K562 (cell line): Measurements from ENCODE around the gene NUP62. TPM values are rescaled to one million over a fixed set of nuclear protein-coding genes. Genes with fewer than 3 reads are reported as not detected.

Experiments used
- ATAC-seq: fragments of 200-7000 bp; cut with Tn5 transposase; 3 replicates; pipeline ENCODE4 v1.9.1; 2020; ENCODE audit warnings: moderate library complexity
- BruUV-seq: library from RNA; stranded (reverse); fragments of 400-500 nt; replicated peaks from 2 replicates; lab custom pipeline; 2021; lab: Mats Ljungman, UMichigan
- CTCF ChIA-PET: fragments of 300-600 bp; formaldehyde crosslinking; extraction: SDS; loops from one replicate; lab custom pipeline; 2021; ENCODE audit warnings: low intra/inter-chr PET ratio; lab: Yijun Ruan, JAX
- POLR2A ChIA-PET: fragments of 300-600, 350-650 bp; sonication (Branson Sonifier 250); formaldehyde crosslinking; extraction: SDS; loops from one replicate; lab custom pipeline; 2021; ENCODE audit warnings: antibody characterized with exemption, inconsistent platforms; lab: Yijun Ruan, JAX
- DNase-seq, 4 experiments: peaks; one replicate each; pipeline versions ENCODE4 v3.0.0 to v3.0.0-alpha.2; 2011 to 2018; ENCODE audit warnings: low spot score in 3 of 4, mixed read lengths in 3 of 4; ENCODE audit errors: extremely low read depth in 1 of 4
- FAIRE-seq: peaks from 2 replicates; lab custom pipeline; 2011; peaks lifted over from hg19 to GRCh38; lab: Jason Lieb, UNC
- H2AFZ ChIP-seq: 2 replicates; pipeline ENCODE4 v1.6.0; 2011; ENCODE audit warnings: low read depth, low read length, control low read depth, inconsistent platforms
- H3K27ac ChIP-seq: fragments of 200-600 bp; 3 replicates; pipeline ENCODE4 v1.8.0; 2011; ENCODE audit warnings: low read depth, mild to moderate bottlenecking, control low read depth, inconsistent platforms, low read length, moderate library complexity, mixed read lengths; ENCODE audit errors: extremely low read depth
- H3K27me3 ChIP-seq, 2 experiments: fragments of 300-600 bp in 1 of 2; 2 replicates in 1 of 2; 3 replicates in 1 of 2; pipeline versions ENCODE4 v1.6.0 to v1.8.0; 2011; ENCODE audit warnings: inconsistent platforms in 2 of 2, low read length in 2 of 2, mild to moderate bottlenecking in 1 of 2, mixed read lengths in 1 of 2, moderate library complexity in 1 of 2; ENCODE audit not compliant: control insufficient read depth in 2 of 2, insufficient read depth in 2 of 2
- H3K36me3 ChIP-seq: fragments of 300-600 bp; 3 replicates; pipeline ENCODE4 v1.8.0; 2011; ENCODE audit warnings: mild to moderate bottlenecking, low read length, inconsistent platforms; ENCODE audit not compliant: control insufficient read depth, insufficient read depth
- H3K4me1 ChIP-seq, 2 experiments: fragments of 200-600 bp in 1 of 2; replicated peaks in 1 of 2; 2 replicates in 1 of 2; 3 replicates in 1 of 2; pipeline versions ENCODE4 v1.5.1 to v1.8.0; 2011; ENCODE audit warnings: inconsistent platforms in 2 of 2, low read length in 2 of 2, mild to moderate bottlenecking in 1 of 2, mixed read lengths in 1 of 2, moderate library complexity in 1 of 2; ENCODE audit not compliant: control insufficient read depth in 2 of 2, insufficient read depth in 2 of 2
- H3K4me2 ChIP-seq: 2 replicates; pipeline ENCODE4 v1.6.1; 2011; ENCODE audit warnings: low read length, control low read depth, inconsistent platforms, mixed read lengths; ENCODE audit not compliant: insufficient read depth
- H3K4me3 ChIP-seq: fragments of 200-600 bp; sonication (generic), shearing (Covaris generic); 2 replicates; pipeline ENCODE4 v1.5.1; 2016; ENCODE audit warnings: control low read depth, inconsistent platforms
- H3K79me2 ChIP-seq: fragments of 200-600 bp; 3 replicates; pipeline ENCODE4 v1.8.0; 2011; ENCODE audit warnings: low read length, inconsistent platforms; ENCODE audit not compliant: control insufficient read depth, insufficient read depth
- H3K9ac ChIP-seq, 2 experiments: 2 replicates each; pipeline versions ENCODE4 v1.6.0 to v1.6.1; 2011; ENCODE audit warnings: low read depth in 2 of 2, low read length in 2 of 2, control low read depth in 1 of 2, inconsistent platforms in 1 of 2, mild to moderate bottlenecking in 1 of 2, mixed read lengths in 1 of 2; ENCODE audit not compliant: insufficient read depth in 1 of 2
- H3K9me1 ChIP-seq: one replicate; pipeline ENCODE4 v1.6.0; 2011; ENCODE audit warnings: inconsistent platforms, mild to moderate bottlenecking, low read length, moderate library complexity; ENCODE audit not compliant: control insufficient read depth, insufficient read depth
- H3K9me3 ChIP-seq: replicated peaks from 2 replicates; pipeline ENCODE4 v1.5.1; 2011; ENCODE audit warnings: low read depth, low read length, inconsistent platforms; ENCODE audit not compliant: control insufficient read depth, insufficient read depth
- H4K20me1 ChIP-seq: replicated peaks from 2 replicates; pipeline ENCODE4 v1.6.1; 2011; ENCODE audit warnings: low read length, inconsistent platforms, mixed read lengths; ENCODE audit not compliant: control insufficient read depth, insufficient read depth
- ADNP ChIP-seq: fragments of 200-800 bp; sonication (Bioruptor generic); IDR thresholded peaks from 2 replicates; pipeline ENCODE4 v1.6.1; 2016; ENCODE audit warnings: missing genetic modification characterization, missing compliant biosample characterization
- BCOR ChIP-seq: fragments of 450-650 bp; IDR thresholded peaks from 2 replicates; pipeline ENCODE4 v1.6.1; 2016
- NR2C2 ChIP-seq, 2 experiments: fragments of 200-800 bp in 1 of 2; sonication (Bioruptor generic) in 1 of 2; sonication (generic) in 1 of 2; formaldehyde crosslinking in 1 of 2; IDR thresholded peaks; 2 replicates each; pipeline versions ENCODE4 v1.6.1 to v1.8.0; 2016 to 2022; ENCODE audit warnings: mild to moderate bottlenecking in 1 of 2, missing compliant biosample characterization in 1 of 2, missing genetic modification characterization in 1 of 2, missing genetic modification reagents in 1 of 2
- POLR2AphosphoS5 ChIP-seq: IDR thresholded peaks from 2 replicates; pipeline ENCODE4 v1.6.1; 2011; ENCODE audit warnings: mild to moderate bottlenecking, low read depth, low read length, moderate library complexity; ENCODE audit not compliant: control insufficient read depth, insufficient read depth
- ZNF316 ChIP-seq: fragments of 450-650 bp; IDR thresholded peaks from 2 replicates; pipeline ENCODE4 v1.6.1; 2016
- ZNF384 ChIP-seq: IDR thresholded peaks from 2 replicates; pipeline ENCODE4 v1.6.1; 2012; ENCODE audit warnings: low read depth, low read length, improper control_type of control experiment
- WGBS: fragments of 100-300 bp; shearing (Covaris generic); methylation state at CpG from one replicate; pipeline ENCODE4 v1.1.6; 2016; ENCODE audit warnings: low coverage, mixed read lengths; ENCODE audit not compliant: insufficient coverage; ENCODE audit errors: missing lambda C conversion rate; 5-methylcytosine and 5-hydroxymethylcytosine counted together
- in situ Hi-C: fragments of 300-500 bp; cut with MboI; formaldehyde crosslinking; loops from 4 replicates; pipeline ENCODE4 v1.15.0; 2018; ENCODE audit warnings: inconsistent platforms, mixed read lengths
- intact Hi-C: fragments of 100-400 bp; cut with micrococcal nuclease; formaldehyde crosslinking; loops from 2 replicates; pipeline ENCODE4 v1.14.2; 2022
- polyA plus RNA-seq, 8 experiments: library from polyadenylated mRNA; depleted of rRNA in 4 of 8; stranded (reverse) in 5 of 8; unstranded in 3 of 8; fragments of >200 nt; fragmentation: Nextera tagmentation in 2 of 8; fragmentation: Illumina TruSeq in 1 of 8; extraction: Ambion mirVana in 2 of 8; extraction: Trizol in 1 of 8; gene quantifications; 2 replicates each; pipeline versions ENCODE4 v1.2.1 to v1.2.3, GENCODE V29; 2011 to 2014; ENCODE audit warnings: inconsistent platforms in 1 of 8, missing spikeins in 1 of 8
- total RNA-seq, 7 experiments: library from RNA; depleted of rRNA in 6 of 7; stranded (reverse); fragments of >200 nt in 6 of 7; fragmentation: Illumina TruSeq in 2 of 7; extraction: Trizol in 2 of 7; gene quantifications; 2 replicates each; pipeline versions ENCODE4 v1.2.1 to v1.2.3, GENCODE V29; 2011 to 2021; ENCODE audit warnings: low replicate concordance in 1 of 7

The NUP62 gene
- total and polyA plus RNA-seq, 9 of the 15 experiments (the other 6 are each of a cell fraction or from before 2014, with no cell fraction given), result 16.9 to 109 (median 66.0) TPM

- H3K4me2 ChIP-seq, result no peak overlapping the region
- H3K27ac ChIP-seq, result no peak overlapping the region
- H3K4me3 ChIP-seq, result no peak overlapping the region
- no peak overlapping the region for H3K9ac ChIP-seq
- ChIA-PET POLR2A (no interaction called here), CTCF (no interaction called here)
- peaks cover 18 to 22% of the 10 kb centered on the region in 2 experiments; a peak in 4 of 5 replicates for H3K4me1 ChIP-seq
- no peak for FAIRE-seq
- in situ Hi-C loops, result no loop called here
- intact Hi-C loops, result no loop called here
- ATAC-seq, result no peak
- no peak overlapping the region for H2AFZ ChIP-seq
- 42% methylated on average over 10 of the region's 10 CpGs for WGBS
- no peaks in the 10 kb centered on the region for H4K20me1 ChIP-seq
- BruUV-seq, result no TSS peak
- H3K36me3 ChIP-seq, result no peaks in the 10 kb centered on the region
- no peaks in the 10 kb centered on the region for H3K79me2 ChIP-seq
- peak; percentile 27; the same call in 1 of the 2 replicates for TF ChIP-seq ZNF384
- peak; percentile 67 for TF ChIP-seq ADNP (tag)
- TF ChIP-seq BCOR, result 0 out of 2 replicates have a peak, but pooled peaks have one; percentile 3
- TF ChIP-seq POLR2AphosphoS5, result no peak
- no peaks in the 10 kb centered on the region for H3K9me1 ChIP-seq
- H3K27me3 ChIP-seq, result peaks cover 0 to 3% of the 10 kb centered on the region in 2 experiments; a peak in 1 of 5 replicates
- DNase-seq, result no peak
- H3K9me3 ChIP-seq, result no peaks in the 10 kb centered on the region
Measured at GRCh38 chr19:49957262-49957915, 28.1 kb upstream of the NUP62 start.

DNA sequence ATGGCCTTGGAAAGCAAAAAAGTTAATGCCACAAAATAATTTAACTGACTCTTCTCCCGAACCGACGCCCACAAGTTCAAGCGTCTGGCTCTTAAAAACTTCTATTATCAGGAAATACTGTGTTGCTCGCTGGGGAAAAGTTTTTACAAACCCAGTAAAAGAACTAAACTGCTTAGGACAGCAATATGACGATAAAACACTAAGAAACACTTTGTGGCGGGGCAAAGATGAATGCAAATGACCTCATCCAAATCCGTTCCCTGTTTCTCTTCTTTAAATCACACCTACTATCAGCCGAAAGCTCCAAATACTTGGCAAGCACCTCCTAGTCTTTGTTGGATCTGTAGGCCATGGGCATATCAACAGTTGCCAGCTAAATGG lies 26.8 kb upstream of the NUP62 start:
- H3K4me3 ChIP-seq, result no peak overlapping the region
- peaks cover 0 to under 1% of the 10 kb centered on the region in 2 experiments; a peak in 1 of 5 replicates for H3K27me3 ChIP-seq
- peaks cover 18 to 26% of the 10 kb centered on the region in 2 experiments; a peak in 4 of 5 replicates for H3K4me1 ChIP-seq
- intact Hi-C loops (no loop called here), in situ Hi-C loops (no loop called here)
- no peaks in the 10 kb centered on the region for H3K79me2 ChIP-seq
- H3K9me3 ChIP-seq, result no peaks in the 10 kb centered on the region
- peak; percentile 31; the same call in 1 of the 2 replicates for TF ChIP-seq ZNF316
- TF ChIP-seq NR2C2 (CRISPR knock-in tag; IDR thresholded peaks at IDR 0.05), result no peak
- TF ChIP-seq NR2C2 (tag; IDR thresholded peaks at IDR 0.05), result no peak
- BruUV-seq, result no TSS peak
- ATAC-seq (no peak), FAIRE-seq (no peak), DNase-seq (no peak)
- no peaks in the 10 kb centered on the region for H3K36me3 ChIP-seq
- H4K20me1 ChIP-seq, result no peaks in the 10 kb centered on the region
- peak overlapping the region; percentile 58 for H2AFZ ChIP-seq
- 53% methylated on average over 9 of the region's 9 CpGs for WGBS
- H3K4me2 ChIP-seq, result no peak overlapping the region
- POLR2A ChIA-PET, result no interaction called here
- no peak overlapping the region for H3K9ac ChIP-seq
- no peak overlapping the region for H3K27ac ChIP-seq
- no peaks in the 10 kb centered on the region for H3K9me1 ChIP-seq
- CTCF ChIA-PET, result no interaction called here
